ENCODE data around the gene PDXP.

Gene PDXP

GRCh38 chr22:37629928-37630327 is 28.6 kb upstream of the PDXP start:
- no peak for DNase-seq

- DNase-seq, result no peak
Observed at GRCh38 chr22:37630839-37631435, 27.6 kb upstream of the PDXP start.

GRCh38 chr22:37631448-37632173 is 26.9 kb upstream of the PDXP start:
- DNase-seq, result no peak

GRCh38 chr22:37632174-37633088 is 26.1 kb upstream of the PDXP start:
- DNase-seq, result no peak

- DNase-seq, result no peak
Observed at GRCh38 chr22:37633089-37633624, 25.4 kb upstream of the PDXP start.

- peak; percentile 42 for DNase-seq
Observed at GRCh38 chr22:37633625-37634416, 24.7 kb upstream of the PDXP start.

GRCh38 chr22:37634417-37634924 is 24.1 kb upstream of the PDXP start:
- no peak for DNase-seq

GRCh38 chr22:37635157-37635556 is 23.4 kb upstream of the PDXP start:
- no peak for DNase-seq

- DNase-seq, result no peak
Observed at GRCh38 chr22:37636186-37636948, 22.2 kb upstream of the PDXP start.

- DNase-seq, result no peak
Observed at GRCh38 chr22:37636949-37637273, 21.6 kb upstream of the PDXP start.

GRCh38 chr22:37638391-37639069 is 20.0 kb upstream of the PDXP start:
- DNase-seq, result no peak

GRCh38 chr22:37639070-37639760 is 19.3 kb upstream of the PDXP start, which contains the start of gene SH3BP1:
Gene SH3BP1, plus strand, starts transcription at chr22:37639669. Its CDS starts 119 bp downstream, at chr22:37639788.
- peak; percentile 40 for DNase-seq

- DNase-seq, result no peak
Observed at GRCh38 chr22:37639771-37640590, 18.5 kb upstream of the PDXP start.

- DNase-seq, result no peak
Observed at GRCh38 chr22:37640591-37641560, 17.6 kb upstream of the PDXP start.

GRCh38 chr22:37641561-37641949 is 17.0 kb upstream of the PDXP start:
- DNase-seq, result no peak

- peak; percentile 90 for DNase-seq
Observed at GRCh38 chr22:37643225-37643847, 15.2 kb upstream of the PDXP start.

- DNase-seq, result no peak
Observed at GRCh38 chr22:37647317-37647716, 11.2 kb upstream of the PDXP start.

GRCh38 chr22:37647928-37648327 is 10.6 kb upstream of the PDXP start:
- DNase-seq, result no peak
